Upper lobe of left lung (tissue), 6 donors: ENCODE measurements around the gene CTNNBL1. TPM values are rescaled to one million over a fixed set of nuclear protein-coding genes. Genes with fewer than 3 reads are reported as not detected.

Experiments used
- ATAC-seq, 2 donors: fragments of 200-7000 bp; cut with Tn5 transposase; one replicate each; pipeline ENCODE4 v1.9.1; 2022; ENCODE audit warnings: mild to moderate bottlenecking in 2 of 2, moderate library complexity in 2 of 2; ENCODE audit not compliant: low FRiP score in 2 of 2
- DNase-seq, 2 donors: peaks; one replicate each; pipeline ENCODE4 v3.0.0-alpha.2; 2019 to 2020
- H3K27ac ChIP-seq, 4 donors: fragments of 200-600 bp; sonication (generic); one replicate each; pipeline ENCODE4 v1.5.1; 2016 to 2019
- H3K27me3 ChIP-seq, 4 donors: fragments of 200-600 bp; sonication (generic); one replicate each; pipeline ENCODE4 v1.5.1; 2017 to 2019
- H3K36me3 ChIP-seq, 4 donors: fragments of 200-600 bp; sonication (generic); one replicate each; pipeline ENCODE4 v1.5.1; 2016 to 2019
- H3K4me1 ChIP-seq, 4 donors: fragments of 200-600 bp; sonication (generic); one replicate each; pipeline ENCODE4 v1.5.1; 2018 to 2019
- H3K4me3 ChIP-seq, 4 donors: fragments of 200-600 bp; sonication (generic); one replicate each; pipeline ENCODE4 v1.5.1; 2017 to 2019; ENCODE audit warnings: mild to moderate bottlenecking in 2 of 4, moderate library complexity in 1 of 4
- H3K9me3 ChIP-seq, 4 donors: fragments of 200-600 bp; sonication (generic); one replicate each; pipeline ENCODE4 v1.5.1; 2018 to 2019
- CTCF ChIP-seq, 6 experiments: fragments of 450-650 bp in 4 of 6; fragments of 200-600 bp in 2 of 6; sonication (generic) in 2 of 6; IDR thresholded peaks; one replicate each; pipeline ENCODE4 v1.5.1; 2016 to 2019; ENCODE audit warnings: antibody characterized with exemption in 6 of 6
- EP300 ChIP-seq, 4 donors: sonication (generic); formaldehyde crosslinking; IDR thresholded peaks; one replicate each; pipeline ENCODE4 v1.5.1; 2017; ENCODE audit warnings: antibody characterized with exemption in 4 of 4, control low read depth in 2 of 4
- POLR2A ChIP-seq, 4 donors: fragments of 450-650 bp; IDR thresholded peaks; one replicate each; pipeline ENCODE4 v1.5.1; 2016 to 2017; ENCODE audit warnings: antibody characterized with exemption in 4 of 4, mild to moderate bottlenecking in 2 of 4
- POLR2AphosphoS5 ChIP-seq, 2 donors: sonication (generic); formaldehyde crosslinking; IDR thresholded peaks; one replicate each; pipeline ENCODE4 v1.5.1; 2017; ENCODE audit warnings: antibody characterized with exemption in 2 of 2
- WGBS, 2 donors: methylation state at CpG; one replicate each; pipeline ENCODE4 v1.1.5; 2017 to 2018; 5-methylcytosine and 5-hydroxymethylcytosine counted together
- total RNA-seq, 6 donors: library from RNA; depleted of rRNA in 4 of 6; stranded (reverse); fragments of >200 nt in 4 of 6; gene quantifications; one replicate each; pipeline versions ENCODE4 v1.1.0 to v1.2.1, GENCODE V29; 2016 to 2021
- donor health status: DM: no; HTN: no; CAD: no; lungs with moderate emphysema.
- donor health status: DM: no; HTN: yes; CAD: no; lungs with severe emphysema.

The CTNNBL1 gene
- total RNA-seq, 6 donors from 2014 or later, result 25.1 to 61.0 (median 29.1) TPM

GRCh38 chr20:37870294-37870693, 176.5 kb downstream of the CTNNBL1 start:
- 85 to 86% methylated on average over 11 of the region's 11 CpGs for WGBS, 2 donors
- Histone ChIP-seq H3K4me1 (no peaks in the 10 kb centered on the region), H3K4me3 (no peak overlapping the region), H3K36me3 (peaks cover 0 to 78% (median 47%) of the 10 kb centered on the region in 4 donors), H3K9me3 (no peaks in the 10 kb centered on the region), H3K27me3 (no peaks in the 10 kb centered on the region), H3K27ac (no peak overlapping the region)
- TF ChIP-seq CTCF (IDR thresholded peaks at IDR 0.05) (no peak), EP300 (IDR thresholded peaks at IDR 0.05) (no peak), POLR2AphosphoS5 (IDR thresholded peaks at IDR 0.05) (no peak), POLR2A (IDR thresholded peaks at IDR 0.05) (no peak)
- no peak for ATAC-seq
- DNase-seq, result no peak

GRCh38 chr20:37871751-37872150, 177.9 kb downstream of the CTNNBL1 start:
- peaks cover 0 to 69% (median 42%) of the 10 kb centered on the region in 4 donors for H3K36me3 ChIP-seq
- no peaks in the 10 kb centered on the region for H3K4me1 ChIP-seq
- DNase-seq, result no peak
- no peaks in the 10 kb centered on the region for H3K9me3 ChIP-seq
- H3K27ac ChIP-seq, result no peak overlapping the region
- ATAC-seq, result no peak
- no peaks in the 10 kb centered on the region for H3K27me3 ChIP-seq
- H3K4me3 ChIP-seq, result no peak overlapping the region
- WGBS, 2 donors, result 94 to 97% methylated on average over 13 of the region's 13 CpGs
- TF ChIP-seq POLR2A (IDR thresholded peaks at IDR 0.05) (no peak), CTCF (IDR thresholded peaks at IDR 0.05) (no peak), POLR2AphosphoS5 (IDR thresholded peaks at IDR 0.05) (no peak), EP300 (IDR thresholded peaks at IDR 0.05) (no peak)

- H3K36me3 ChIP-seq, result peaks cover 0 to 65% (median 42%) of the 10 kb centered on the region in 4 donors
- H3K4me3 ChIP-seq, result no peak overlapping the region
- ATAC-seq (no peak), DNase-seq (no peak)
- TF ChIP-seq CTCF (IDR thresholded peaks at IDR 0.05), result no peak
- no peak overlapping the region for H3K27ac ChIP-seq
- WGBS, 2 donors, result 91 to 93% methylated on average over 6 to 9 of the region's 9 CpGs
- H3K9me3 ChIP-seq, result no peaks in the 10 kb centered on the region
- no peaks in the 10 kb centered on the region for H3K27me3 ChIP-seq
- no peaks in the 10 kb centered on the region for H3K4me1 ChIP-seq
Observed at GRCh38 chr20:37872161-37872560, 178.3 kb downstream of the CTNNBL1 start.

- H3K9me3 ChIP-seq, result no peaks in the 10 kb centered on the region
- no peak overlapping the region for H3K27ac ChIP-seq
- TF ChIP-seq POLR2AphosphoS5 (IDR thresholded peaks at IDR 0.05) (no peak), POLR2A (IDR thresholded peaks at IDR 0.05) (no peak), EP300 (IDR thresholded peaks at IDR 0.05) (no peak), CTCF (IDR thresholded peaks at IDR 0.05) (no peak)
- WGBS, 2 donors, result 96 to 98% methylated on average over 10 to 11 of the region's 11 CpGs
- H3K27me3 ChIP-seq, result no peaks in the 10 kb centered on the region
- peaks cover 0 to 55% (median 34%) of the 10 kb centered on the region in 4 donors for H3K36me3 ChIP-seq
- ATAC-seq (no peak), DNase-seq (no peak)
- no peak overlapping the region for H3K4me3 ChIP-seq
- H3K4me1 ChIP-seq, result no peaks in the 10 kb centered on the region
Observed at GRCh38 chr20:37873884-37874283, 180.1 kb downstream of the CTNNBL1 start.

- Histone ChIP-seq H3K4me3 (no peak overlapping the region), H3K4me1 (no peaks in the 10 kb centered on the region), H3K27me3 (no peaks in the 10 kb centered on the region), H3K36me3 (peaks cover 0 to 41% (median 29%) of the 10 kb centered on the region in 4 donors), H3K9me3 (no peaks in the 10 kb centered on the region), H3K27ac (no peak overlapping the region)
- DNase-seq, result no peak
- 90 to 93% methylated on average over 24 of the region's 24 CpGs for whole genome bisulfite sequencing, 2 donors
- TF ChIP-seq POLR2A (IDR thresholded peaks at IDR 0.05) (no peak), CTCF (IDR thresholded peaks at IDR 0.05) (no peak), EP300 (IDR thresholded peaks at IDR 0.05) (no peak), POLR2AphosphoS5 (IDR thresholded peaks at IDR 0.05) (no peak)
- no peak for ATAC-seq
Observed at GRCh38 chr20:37875460-37876175, 181.8 kb downstream of the CTNNBL1 start.
